HG02610 (cell line): Measurements from ENCODE around the gene PYDC1.
A peak's percentile ranks its signal among the peaks of the same experiment; 100 is the strongest.
"Not testable (repeated sequence)": the region's sequence is repeated elsewhere in the genome, so short reads cannot be mapped to it uniquely, and the experiment has no call there.

Experiments used
- ATAC-seq: cut with Tn5 transposase; IDR thresholded peaks from one replicate; pipeline ENCODE4 v1.9.1; 2021; ENCODE audit warnings: mild to moderate bottlenecking, moderate library complexity; ENCODE audit not compliant: unreplicated experiment

Gene PYDC1

DNA sequence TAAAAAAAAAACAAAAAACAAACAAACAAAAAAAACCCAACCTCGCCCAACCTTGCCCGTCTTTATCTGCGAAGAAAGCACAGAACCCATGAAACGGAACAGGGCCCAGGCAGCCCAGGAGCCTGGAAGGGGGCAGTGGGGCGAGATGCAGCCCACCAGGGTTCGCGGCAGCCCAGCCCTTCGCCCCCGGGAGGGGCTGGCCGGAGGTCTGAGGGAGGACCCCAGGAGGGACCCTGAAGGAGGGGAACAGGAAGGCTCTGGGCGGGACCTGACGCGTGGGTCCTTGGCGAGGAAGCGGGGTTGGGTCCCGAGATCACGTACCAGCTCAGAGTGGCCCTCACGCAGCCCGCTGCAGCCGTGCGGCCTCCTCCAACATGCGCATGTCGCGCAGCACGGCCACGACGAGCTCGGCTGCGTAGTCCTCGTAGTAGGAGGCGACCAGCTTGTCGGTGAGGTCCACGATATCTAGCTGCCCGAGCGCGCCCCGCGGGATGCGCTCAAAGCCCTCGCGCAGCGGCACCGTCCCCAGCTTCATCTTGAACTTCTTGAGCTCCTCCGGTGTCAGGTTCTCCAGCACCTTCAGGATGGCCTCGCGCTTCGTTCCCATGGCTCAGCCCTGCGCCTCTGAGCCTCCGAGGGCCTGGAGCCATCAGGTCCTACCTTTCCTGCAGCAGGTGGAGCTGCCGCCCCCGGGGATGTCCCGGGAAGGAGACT lies at the start of gene PYDC1:
Gene PYDC1, minus strand, starts transcription at position 714 of the 714 bp plus-strand sequence. Its CDS starts 107 bp downstream, at position 607.
- no peak for ATAC-seq

DNA sequence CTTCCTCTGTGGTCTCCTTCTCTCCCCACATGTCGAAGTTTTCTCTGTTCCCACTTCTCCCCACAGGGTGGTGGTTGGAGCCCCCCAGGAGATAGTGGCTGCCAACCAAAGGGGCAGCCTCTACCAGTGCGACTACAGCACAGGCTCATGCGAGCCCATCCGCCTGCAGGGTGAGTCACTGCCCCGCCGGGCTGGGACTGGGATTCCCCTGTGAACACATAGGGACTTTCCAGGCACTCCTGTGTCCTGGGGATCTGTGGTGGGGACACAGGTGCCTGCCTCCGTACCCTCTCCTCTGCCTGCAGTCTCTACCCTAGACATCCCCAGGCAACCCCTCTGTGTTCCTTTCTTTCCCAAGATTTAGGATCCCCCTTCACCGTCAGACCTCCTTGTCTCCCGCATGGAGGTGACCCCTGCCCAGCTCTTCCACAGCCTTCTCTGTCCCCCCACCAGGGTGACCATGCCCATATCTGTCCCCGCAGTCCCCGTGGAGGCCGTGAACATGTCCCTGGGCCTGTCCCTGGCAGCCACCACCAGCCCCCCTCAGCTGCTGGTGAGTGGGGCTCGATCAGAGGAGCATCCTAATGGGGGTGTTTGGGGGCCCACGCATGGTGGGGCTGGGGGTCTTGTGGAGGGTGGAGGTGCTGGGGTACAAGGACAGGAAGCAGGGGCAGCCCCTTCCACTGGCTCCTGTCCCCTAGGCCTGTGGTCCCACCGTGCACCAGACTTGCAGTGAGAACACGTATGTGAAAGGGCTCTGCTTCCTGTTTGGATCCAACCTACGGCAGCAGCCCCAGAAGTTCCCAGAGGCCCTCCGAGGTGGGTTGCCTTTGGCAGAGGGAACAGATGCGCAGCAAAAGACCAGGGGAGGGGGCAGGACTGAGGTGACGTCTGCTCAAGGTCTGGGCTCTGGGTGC lies 48.7 kb upstream of the PYDC1 start:
- ATAC-seq, result peak; percentile 95

- ATAC-seq, result no peak
Measured at GRCh38 chr16:31262084-31262483, 45.1 kb upstream of the PYDC1 start.

DNA sequence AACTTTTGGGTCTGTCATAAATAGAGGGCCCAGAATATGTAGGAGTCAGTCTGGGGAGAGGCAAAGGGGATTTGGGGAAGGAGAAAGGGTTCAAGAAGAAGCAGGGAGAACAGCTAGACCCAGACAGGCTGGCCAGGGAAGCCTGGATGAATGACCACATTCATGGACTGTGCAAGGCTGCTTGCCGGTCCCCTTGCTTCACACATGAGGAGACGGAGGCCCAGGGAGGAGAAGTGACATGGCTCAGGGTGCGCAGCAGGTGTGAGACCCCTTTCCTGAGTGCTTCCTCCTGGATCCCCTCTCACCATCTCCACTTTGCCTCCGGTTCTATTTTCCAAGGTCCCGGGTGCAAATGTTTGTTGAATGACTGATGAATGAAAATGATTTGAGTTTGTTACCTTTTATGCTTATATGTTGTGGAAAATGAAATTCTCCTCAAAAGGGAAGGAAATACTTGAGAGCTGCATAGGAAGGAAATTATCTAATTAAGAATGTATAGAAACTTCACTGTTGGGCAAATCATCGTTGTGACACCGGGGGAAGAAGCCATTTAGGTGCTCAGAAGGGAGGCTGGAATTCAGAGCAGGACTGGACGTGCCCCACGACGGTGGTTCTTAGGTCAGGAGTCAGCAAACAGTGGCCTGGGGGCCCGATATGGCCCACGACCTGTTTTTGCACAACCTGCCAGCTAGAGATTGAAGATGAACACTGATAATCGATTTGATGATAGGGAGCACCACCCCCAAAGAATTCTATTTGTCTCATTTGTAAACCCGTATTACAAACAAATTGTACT lies 43.4 kb upstream of the PYDC1 start:
- no peak for ATAC-seq

- ATAC-seq, result no peak
Measured at GRCh38 chr16:31258366-31258765, 41.4 kb upstream of the PYDC1 start.

- no peak for ATAC-seq
Measured at GRCh38 chr16:31256466-31256865, 39.5 kb upstream of the PYDC1 start.

DNA sequence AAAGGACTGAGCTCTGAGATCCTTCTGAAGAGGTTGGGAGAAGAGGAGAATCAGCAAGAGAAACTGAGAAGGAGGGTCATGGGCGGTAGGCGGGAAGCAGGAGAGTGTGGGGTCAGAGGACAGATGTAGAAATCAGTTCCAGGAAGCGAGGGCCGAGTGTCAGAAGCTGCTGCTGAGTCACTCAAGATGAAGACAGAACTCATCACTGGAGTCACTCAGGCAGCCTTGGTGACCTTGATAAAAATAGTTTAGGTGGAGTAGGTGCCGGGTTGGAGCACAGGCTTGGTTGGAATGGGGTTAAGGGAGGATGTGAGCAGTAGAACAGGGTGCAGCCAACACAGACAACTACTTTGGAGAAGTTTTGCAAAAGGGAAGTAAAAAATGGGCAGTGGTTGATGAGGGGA lies 36.7 kb upstream of the PYDC1 start:
- ATAC-seq, result no peak

DNA sequence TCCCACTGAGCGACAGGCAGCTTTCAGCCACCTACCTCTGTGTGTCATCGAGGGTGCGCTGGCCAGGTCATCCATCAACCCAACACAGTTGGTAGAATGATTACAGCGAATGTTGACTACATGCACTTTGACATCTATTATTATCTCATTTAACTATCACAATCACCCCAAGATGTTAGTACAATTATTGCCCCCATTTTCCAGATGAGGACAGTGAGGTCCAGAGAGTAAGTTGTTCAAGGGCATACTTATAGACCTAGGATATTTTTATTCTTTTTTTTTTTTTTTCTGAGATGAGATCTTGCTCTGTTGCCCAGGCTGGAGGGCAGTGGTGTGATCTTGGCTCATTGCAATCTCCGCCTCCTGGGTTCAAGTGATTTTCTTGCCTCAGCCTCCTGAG lies 34.5 kb upstream of the PYDC1 start:
- ATAC-seq, result no peak

- no peak for ATAC-seq
Measured at GRCh38 chr16:31250782-31251384, 33.9 kb upstream of the PYDC1 start.

DNA sequence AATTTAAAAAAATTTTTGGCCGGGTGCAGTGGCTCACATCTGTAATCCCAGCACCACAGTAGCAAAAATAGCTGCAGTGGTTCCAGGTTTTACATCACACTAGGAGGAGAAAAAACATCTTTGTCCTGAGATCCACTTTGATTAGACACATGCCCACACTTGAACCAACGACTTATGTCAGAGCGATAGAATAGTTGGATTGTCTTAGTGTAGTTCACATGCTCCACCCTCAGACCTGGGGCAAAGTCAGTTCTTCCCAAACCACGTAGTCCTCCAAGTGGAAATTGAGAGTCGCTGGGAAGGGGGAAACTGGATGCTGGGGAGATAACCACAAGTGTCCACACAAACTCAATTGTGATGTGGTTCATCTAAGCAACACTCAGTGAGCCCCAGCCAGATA lies 31.4 kb upstream of the PYDC1 start:
- no peak for ATAC-seq

GRCh38 chr16:31246296-31246695 lies 29.4 kb upstream of the PYDC1 start:
- ATAC-seq, result no peak

DNA sequence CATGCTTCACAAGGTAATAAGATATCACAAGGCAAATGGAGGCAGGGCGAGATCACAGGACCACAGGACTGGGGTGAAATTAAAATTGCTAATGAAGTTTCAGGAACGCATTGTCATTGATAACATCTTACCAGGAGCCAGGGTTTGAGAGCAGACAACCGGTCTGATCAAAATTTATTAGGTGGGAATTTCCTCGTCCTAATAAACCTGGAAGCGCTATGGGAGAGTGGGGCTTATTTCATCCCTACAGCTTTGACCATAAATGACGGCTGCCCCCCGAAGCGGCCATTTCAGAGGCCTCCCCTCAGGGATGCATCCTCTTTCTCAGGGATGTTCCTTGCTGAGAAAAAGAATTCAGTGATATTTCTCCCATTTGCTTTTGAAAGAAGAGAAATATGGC lies 28.7 kb upstream of the PYDC1 start:
- ATAC-seq, result not testable (repeated sequence)

DNA sequence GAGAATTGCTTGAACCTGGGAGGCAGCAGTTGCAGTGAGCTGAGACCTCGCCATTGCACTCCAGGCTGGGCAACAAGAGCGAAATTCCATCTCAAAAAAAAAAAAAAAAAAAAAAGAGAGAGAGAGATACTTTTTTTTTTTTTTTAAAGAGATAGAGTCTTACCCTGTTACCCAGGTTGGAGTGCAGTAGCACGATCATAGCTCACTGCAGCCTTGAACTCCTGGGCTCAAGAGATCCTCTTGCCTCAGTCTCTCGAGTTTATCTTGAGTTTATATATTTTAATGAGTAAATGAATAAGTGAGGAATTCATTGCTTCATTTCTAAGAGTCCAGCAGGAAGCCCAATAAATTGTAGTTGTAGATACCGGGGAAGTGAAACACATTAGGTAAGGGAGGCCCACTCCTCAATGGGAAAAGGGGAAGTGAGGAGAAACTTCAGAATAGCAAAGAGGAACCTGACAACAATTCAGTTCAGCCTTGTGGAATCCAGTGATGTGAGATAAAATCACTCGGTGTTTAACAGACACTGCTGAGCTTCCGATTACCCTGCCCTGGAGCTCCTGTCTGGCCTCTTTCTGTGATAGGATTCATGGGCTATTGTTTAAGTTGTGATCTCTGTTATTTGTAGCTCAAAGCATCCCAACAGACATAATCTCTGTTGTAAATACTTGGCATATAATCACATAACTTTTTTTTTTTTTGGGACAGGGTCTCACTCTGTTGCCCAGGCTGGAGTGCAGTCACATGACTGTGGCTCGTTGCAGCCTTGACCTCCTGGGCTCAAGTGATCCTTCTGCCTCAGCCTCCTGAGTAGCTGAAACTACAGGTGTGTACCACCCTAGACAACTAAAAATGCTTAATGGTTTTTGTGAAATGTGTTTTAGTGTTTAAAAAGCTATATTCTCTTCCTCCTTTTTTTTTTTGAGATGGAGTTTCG lies 27.1 kb upstream of the PYDC1 start:
- no peak for ATAC-seq

DNA sequence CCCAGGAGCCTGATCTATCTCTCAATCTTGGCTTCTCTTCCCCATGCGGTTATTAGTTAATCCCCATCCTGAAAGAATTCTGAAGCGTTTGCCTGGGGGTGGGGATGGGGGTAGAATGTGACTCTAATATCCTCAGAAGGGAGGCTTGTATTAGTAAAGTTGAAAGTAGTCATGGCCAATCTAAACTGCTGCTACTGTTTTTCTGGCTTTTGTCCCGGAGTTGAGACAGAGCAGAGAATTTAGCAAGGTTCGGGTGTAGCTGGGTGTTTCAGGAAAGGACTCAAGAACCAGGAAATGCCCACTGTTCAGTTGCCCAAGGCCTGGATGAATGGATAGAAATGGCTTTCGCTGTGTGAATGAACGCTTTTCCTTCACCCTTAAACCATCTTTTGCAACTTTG lies 25.3 kb upstream of the PYDC1 start:
- ATAC-seq, result no peak

DNA sequence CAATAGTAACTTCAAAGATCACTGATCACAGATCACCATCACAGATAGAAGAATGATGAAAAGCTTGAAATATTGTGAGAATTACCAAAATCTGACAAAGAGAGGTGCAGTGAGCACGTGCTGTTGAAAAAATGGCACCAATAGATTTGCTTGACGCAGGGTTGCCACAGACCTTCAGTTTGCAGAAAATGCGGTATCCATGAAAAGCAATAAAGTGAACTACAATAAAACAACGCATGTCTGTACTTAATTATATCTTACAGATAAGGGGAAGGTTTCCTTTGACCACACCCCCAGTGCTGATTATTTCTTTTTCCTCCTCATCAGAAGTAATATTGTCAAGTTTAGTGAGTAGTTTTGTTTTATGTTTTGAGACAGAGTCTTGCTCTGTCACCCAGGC lies 21.1 kb upstream of the PYDC1 start:
- ATAC-seq, result no peak

- no peak for ATAC-seq
Measured at GRCh38 chr16:31229501-31229900, 12.6 kb upstream of the PYDC1 start.

- no peak for ATAC-seq
Measured at GRCh38 chr16:31228206-31228605, 11.3 kb upstream of the PYDC1 start.

- ATAC-seq, result no peak
Measured at GRCh38 chr16:31225193-31225592, 8.3 kb upstream of the PYDC1 start.

GRCh38 chr16:31224092-31224955 lies 7.4 kb upstream of the PYDC1 start:
- no peak for ATAC-seq
